Activated gamma-delta T cell treated with Interleukin-2 at 50 U/mL for 16 hours (primary cell): ENCODE data around the gene SAMD4A.
"Not testable (repeated sequence)": the region's sequence is repeated elsewhere in the genome, so short reads cannot be mapped to it uniquely, and the experiment has no call there.

Source experiments
- DNase-seq: peaks from one replicate; pipeline ENCODE4 v3.0.0-alpha.2; 2020

Gene SAMD4A

GRCh38 chr14:54600717-54601109 is 33.8 kb downstream of the SAMD4A start:
- DNase-seq = no peak

DNA sequence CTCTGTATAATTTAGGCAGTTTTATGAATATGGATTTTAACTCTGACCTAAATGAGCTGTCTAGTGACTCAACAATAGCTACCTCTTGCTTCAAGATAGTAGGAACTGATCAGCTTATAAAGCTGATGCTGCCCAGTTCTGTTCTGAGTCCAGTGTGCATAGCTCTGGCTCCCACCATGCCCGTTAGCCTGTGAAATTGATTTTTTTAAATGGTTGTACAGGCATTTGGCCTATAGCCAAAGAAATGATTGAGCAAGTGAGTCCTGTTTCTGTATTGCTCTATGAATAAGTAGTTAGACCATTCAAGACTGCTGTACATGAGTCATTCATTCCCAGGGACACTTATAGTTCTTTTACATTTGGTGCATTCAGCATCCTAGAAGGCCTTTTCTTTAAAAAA is 36.4 kb downstream of the SAMD4A start:
- DNase-seq = no peak

GRCh38 chr14:54606178-54606577 is 39.2 kb downstream of the SAMD4A start:
- no peak for DNase-seq

DNA sequence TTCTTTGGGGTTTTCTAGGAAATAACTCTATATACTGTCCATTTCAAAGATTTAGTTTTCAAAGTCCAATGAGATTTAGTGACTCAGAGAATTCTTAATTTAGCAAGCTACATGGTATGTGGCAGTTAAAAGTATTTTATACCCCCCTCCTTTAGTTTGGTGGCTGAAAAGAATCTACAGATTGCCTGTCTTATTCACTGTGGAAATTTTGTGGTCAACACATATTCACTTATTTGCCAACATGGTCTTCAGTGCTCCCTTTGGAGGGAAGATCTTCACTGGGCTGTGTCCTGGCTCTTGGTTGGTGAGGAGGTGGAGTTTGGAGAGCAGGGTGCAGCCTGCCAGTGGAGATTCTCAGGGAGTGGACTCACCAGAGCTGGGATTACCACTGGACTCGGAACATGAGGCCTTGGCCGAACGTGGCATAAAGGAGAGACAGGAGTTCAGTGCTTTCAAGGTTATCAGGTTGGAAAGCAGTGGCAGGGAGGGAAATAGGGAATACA is 39.8 kb downstream of the SAMD4A start:
- DNase-seq = no peak

GRCh38 chr14:54609576-54609975 is 42.6 kb downstream of the SAMD4A start:
- no peak for DNase-seq

DNA sequence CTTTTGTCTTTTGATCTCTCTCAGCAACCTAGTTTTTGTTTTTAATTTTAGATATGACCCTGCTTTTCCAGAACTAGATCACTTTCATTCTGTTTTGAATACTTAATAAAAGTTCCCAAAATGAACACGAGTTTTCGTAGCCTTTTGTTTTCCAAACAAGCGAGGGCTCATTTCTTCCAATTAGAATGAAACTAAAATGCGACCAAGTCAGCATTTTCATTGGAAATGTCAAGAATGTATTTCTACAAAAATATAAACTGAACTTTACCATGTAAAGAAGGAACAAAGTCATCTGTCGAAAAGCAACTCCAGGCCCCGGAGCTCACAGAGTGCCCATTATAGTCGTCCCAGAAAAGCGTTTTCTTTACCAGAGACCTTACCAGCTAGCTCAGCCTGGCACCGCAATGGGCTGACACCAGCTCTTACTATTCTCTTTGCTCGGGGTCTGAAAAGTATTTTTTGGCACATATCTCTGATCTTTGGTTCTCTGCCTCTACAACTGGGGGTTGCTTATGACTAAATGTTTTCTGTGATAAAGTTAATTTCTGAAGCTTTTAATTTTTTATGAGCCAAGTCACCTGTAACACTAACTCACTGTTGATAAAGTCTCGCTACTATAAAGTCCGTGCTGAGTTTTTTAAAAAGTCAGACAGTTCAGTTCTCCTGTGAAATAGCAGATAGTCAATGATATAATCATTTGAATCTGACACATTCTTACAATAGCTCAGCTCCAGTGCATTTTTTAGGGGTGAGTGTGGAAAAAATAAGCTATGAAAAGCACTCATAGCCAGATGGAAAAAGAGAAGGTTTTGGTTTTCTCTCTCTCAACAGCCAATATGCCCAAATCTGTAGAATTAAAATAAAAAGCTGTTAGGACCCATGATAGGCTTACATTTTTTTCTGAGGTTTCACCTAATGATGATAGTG is 43.4 kb downstream of the SAMD4A start:
- no peak for DNase-seq

GRCh38 chr14:54614296-54614695 is 47.4 kb downstream of the SAMD4A start:
- DNase-seq = no peak

DNA sequence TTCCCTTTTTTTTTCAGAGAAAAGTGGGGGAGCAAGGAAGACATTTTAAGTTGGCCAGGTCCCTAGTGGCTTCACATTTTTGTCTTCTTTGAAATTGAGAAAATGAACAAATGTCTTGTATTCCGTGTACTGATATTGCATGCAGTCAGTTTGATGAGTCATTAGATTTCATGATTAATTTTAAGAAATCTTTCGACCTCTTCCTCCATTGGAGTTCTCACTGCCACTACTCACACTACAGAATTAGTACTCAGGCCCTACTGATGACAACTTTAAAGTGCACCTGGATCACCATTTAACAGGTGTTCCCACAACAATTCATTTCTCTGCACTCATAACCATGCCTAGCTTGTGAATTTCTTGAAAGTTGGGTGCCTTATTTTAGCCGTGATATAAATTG is 50.5 kb downstream of the SAMD4A start:
- no peak for DNase-seq

- DNase-seq = no peak
Measured at GRCh38 chr14:54621686-54622085, 54.8 kb downstream of the SAMD4A start.

GRCh38 chr14:54622192-54622958 is 55.4 kb downstream of the SAMD4A start:
- no peak for DNase-seq

- DNase-seq = no peak
Measured at GRCh38 chr14:54623279-54624004, 56.5 kb downstream of the SAMD4A start.

DNA sequence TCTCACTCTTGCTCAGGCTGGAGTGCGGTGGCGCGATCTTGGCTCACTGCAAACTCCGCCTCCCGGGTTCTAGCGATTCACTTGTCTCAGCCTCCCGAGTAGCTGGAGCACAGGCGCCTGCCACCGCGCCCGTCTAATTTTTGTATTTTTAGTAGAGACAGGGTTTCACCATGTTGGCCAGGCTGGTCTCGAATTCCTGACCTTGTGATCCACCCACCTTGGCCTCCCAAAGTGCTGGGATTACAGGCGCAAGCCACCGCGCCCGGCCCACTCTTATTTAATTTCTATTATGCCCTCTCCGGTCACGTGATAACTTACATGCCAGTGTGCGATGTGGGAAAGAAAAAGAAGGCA is 57.1 kb downstream of the SAMD4A start:
- not testable (repeated sequence) for DNase-seq

DNA sequence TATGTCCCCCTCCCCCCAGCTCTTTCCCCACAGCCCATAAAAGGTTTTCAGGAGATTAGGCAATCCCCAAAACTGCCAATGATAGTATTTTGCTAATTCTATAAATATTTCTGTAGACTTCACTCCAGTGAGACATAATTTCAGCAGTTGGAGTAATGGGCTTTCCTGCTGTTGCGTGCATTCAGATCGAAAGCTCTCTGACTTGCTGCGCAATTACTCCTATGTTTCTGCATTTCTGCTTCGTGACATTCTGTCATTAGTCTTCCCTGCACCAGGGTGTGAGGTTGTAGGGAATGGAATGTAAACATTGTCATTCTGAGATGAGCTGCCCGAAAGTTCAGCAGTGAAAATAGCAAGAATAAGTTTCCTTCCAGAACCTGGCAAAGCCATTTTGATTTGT is 58.2 kb downstream of the SAMD4A start:
- DNase-seq = no peak

DNA sequence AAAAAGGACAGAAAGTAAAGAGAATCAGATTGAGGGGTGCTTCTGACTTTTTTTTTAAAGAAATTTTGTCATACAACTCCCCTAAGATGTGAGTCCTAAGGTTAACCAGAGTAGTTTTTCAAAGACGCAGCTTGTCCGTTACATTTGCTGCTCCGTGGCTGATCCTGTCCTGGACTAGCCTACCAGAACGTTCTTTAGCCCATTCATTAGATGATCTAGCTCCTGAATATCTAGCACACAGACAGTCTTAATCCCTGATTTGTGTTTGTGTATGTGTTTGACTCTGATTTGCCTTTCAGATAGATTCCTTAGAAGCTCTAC is 60.3 kb downstream of the SAMD4A start:
- no peak for DNase-seq

DNA sequence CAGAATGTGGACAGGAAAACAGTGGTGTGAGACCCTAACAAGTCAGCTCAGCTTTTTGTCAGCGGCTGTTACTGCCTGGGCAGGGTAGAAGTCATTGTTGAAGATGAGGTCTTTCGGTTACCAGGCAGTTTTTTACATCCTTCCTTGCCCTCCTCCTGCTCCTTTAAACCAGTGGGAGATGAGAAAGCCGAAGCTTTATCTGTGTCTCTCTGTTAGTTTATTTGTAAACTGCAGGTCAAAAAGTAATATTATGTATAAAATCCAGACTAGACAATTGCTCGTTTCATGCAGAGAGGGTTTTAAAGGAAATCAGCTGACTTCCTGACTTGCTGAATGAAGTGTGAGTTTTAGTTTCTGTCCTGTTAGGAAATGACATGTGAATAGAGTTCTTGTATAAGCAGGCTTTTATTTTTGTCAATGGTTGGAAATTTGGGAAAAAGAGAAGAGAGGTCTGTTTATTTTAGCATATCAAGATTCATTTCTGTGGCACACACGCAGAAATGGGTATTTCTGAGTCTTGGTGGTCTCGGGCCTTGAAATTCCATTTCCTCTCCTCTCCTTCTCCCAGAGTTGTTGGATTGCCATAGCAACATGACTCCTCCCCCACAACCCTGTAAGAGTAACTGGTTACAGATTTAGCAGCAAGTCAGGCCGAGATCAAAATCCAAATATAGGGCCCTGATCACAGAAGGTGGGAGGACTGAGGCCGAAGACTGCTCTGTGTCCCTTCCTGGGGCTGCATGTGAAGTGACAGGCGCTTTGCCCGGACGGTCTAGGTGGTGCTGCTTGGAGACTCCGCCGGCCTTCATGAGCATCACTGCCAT is 60.8 kb downstream of the SAMD4A start:
- DNase-seq = no peak

DNA sequence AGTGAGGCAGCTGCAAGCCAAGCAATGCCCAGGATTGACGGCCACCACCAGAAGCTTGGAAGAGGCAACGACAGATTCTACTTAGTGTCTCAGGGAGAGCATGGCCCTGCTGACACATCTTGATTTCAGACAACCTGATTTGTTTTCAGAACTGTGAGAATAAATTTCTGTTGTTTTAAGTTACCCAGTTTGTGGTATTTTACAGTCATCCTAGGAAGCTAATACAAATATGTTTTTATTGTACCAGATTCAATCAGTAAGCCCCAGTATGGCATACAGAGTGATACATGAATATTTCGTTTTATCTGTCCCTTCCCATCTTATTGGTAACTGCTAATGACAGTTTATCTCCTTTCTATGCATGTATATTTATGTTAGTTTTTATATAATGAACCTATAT is 62.3 kb downstream of the SAMD4A start:
- no peak for DNase-seq

DNA sequence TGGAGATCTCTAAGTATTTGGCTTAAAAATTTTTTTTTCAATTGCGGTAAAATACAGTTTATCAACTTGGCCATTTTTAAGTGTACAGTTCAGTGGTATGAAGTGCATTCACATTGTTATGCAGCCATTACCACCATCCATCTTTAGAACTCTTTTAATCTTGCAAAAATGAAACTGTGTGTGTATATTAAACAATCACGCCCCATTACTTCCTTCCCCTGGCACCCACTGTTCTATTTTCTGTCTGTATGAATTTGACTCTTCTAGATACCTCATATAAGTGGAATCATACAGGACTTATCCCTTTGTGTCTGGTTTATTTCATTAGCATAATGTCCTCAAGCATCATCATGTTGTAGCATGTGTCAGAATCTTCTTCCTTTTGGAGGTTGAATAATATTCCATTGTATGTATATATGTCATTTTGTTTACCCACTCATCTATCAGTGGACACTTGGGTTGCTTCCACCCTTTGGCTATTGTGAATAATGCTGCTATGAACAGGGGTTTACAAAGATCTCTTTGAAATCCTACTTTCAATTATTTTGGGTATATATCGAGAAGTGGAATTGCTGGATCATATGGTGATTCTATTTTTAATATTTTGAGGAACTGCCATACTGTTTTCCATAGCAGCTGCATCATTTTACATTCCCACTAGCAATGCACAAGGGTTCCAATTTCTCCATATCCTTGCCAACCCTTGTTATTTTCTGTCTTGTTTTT is 62.9 kb downstream of the SAMD4A start:
- no peak for DNase-seq

DNA sequence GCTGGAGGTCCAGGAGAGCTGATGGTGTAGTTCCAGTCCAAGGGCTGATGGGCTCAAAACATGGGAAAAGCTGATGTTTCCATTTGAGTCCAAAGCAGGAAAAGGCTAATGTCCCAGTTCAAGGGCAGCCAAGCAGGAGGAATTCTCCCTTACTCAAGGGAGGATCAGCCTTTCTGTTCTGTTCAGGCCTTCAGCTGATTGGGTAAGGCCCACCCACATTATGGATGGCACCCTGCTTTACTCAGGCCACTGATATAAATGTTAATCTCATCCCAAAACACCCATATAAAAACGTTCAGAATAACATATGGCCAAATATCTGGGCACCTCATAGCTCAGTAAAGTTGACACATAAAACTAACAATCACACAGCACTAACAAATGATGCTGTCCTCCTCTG is 64.1 kb downstream of the SAMD4A start:
- no peak for DNase-seq

GRCh38 chr14:54632452-54632851 is 65.5 kb downstream of the SAMD4A start:
- no peak for DNase-seq

GRCh38 chr14:54633076-54633475 is 66.1 kb downstream of the SAMD4A start:
- no peak for DNase-seq

DNA sequence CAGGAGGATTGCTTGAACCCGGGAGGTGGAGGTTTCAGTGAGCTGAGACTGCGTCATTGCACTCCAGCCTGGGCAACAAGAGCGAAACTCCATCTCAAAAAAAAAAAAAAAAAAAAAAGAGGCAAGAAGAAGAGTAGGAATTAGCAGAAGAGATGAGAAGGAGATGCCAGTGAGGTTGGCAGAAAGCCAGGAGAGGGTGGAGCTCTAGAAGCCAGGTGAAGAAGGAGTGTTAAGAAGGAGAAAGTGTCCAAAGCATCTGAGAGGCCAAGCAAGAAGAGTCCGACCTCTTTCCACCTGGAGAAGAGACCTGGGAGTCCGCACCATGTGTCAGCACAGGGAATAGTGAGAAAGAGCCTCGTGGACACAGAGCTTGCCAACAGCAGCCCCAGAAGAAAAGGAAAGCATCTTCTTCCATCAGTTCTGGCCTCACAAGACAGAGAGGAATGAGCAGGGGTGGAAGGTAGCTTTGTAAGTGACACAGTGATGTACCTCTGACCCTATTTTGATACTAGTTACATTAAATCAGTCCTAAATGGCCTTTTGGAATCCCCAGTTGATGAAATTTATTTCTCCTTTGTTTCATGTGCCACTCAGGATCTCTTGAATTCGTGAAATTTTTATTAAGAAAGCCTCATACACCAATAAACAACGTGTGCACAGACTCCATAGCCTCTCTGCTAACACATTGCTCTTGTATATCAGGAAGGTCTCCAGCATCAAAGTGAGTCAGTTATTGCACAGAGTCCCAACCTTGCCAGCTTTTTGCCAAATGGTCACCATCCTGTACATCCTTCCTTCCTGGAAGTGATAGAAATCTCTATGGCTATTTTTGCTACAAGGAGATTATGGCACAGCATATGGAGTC is 70.6 kb downstream of the SAMD4A start:
- no peak for DNase-seq
